ENCODE results near the gene CYB561. TPM values are rescaled to one million over a fixed set of nuclear protein-coding genes. Genes with fewer than 3 reads are reported as not detected.

CYB561 gene
- polyA plus RNA-seq, 3 donors, result 5.2 to 11.8 (median 8.3) TPM

- Histone ChIP-seq H3K36me3 (replicated peaks in 1 of 2; ENCODE audit: control insufficient read depth in 1 of 2, insufficient read depth in 2 of 2, low read length in 2 of 2) (peaks cover 0 to 3% of the 10 kb centered on the region in 2 donors), H4K20me1 (ENCODE audit: insufficient read depth, low read length) (no peaks in the 10 kb centered on the region), H3K9me3 (replicated peaks in 1 of 2; ENCODE audit: control insufficient read depth in 1 of 2, insufficient read depth in 1 of 2, low read length in 2 of 2) (peaks cover 0 to 1% of the 10 kb centered on the region in 2 donors), H3K4me3 (replicated peaks in 1 of 3; ENCODE audit: low read depth in 2 of 3, low read length in 3 of 3) (no peak overlapping the region), H3K27ac (ENCODE audit: low read depth in 1 of 2, low read length in 2 of 2) (no peak overlapping the region), H3K27me3 (ENCODE audit: control insufficient read depth in 2 of 2, insufficient read depth in 2 of 2, low read length in 2 of 2) (no peaks in the 10 kb centered on the region), H3K4me1 (ENCODE audit: control insufficient read depth in 1 of 2, insufficient read depth in 2 of 2, low read length in 2 of 2) (no peaks in the 10 kb centered on the region), H3K9ac (ENCODE audit: insufficient read depth, low read length, poor library complexity, severe bottlenecking) (no peak overlapping the region), H3K79me2 (ENCODE audit: insufficient read depth, low read length) (no peaks in the 10 kb centered on the region), H2AFZ (ENCODE audit: insufficient read depth, low read depth, low read length, poor library complexity, severe bottlenecking) (no peak overlapping the region), H3K4me2 (replicated peaks; ENCODE audit: extremely low read depth, low read length, poor library complexity, severe bottlenecking) (no peak overlapping the region)
- Mint-ChIP-seq H3K36me3 (peaks cover 4 to 5% of the 10 kb centered on the region in 2 donors), H3K9me3 (peaks cover 0 to 1% (median under 1%) of the 10 kb centered on the region in 7 donors), H3K4me3 (no peak overlapping the region), H3K27me3 (ENCODE audit: low read depth in 3 of 3) (no peaks in the 10 kb centered on the region), H3K27ac (no peak overlapping the region), H3K4me1 (no peaks in the 10 kb centered on the region)
- no peak for DNase-seq
- intact Hi-C loops (cut with micrococcal nuclease), result no loop called here
- no peak for TF ChIP-seq CTCF (IDR thresholded peaks at IDR 0.05)
Observed at GRCh38 chr17:63382826-63383225, 63.3 kb downstream of the CYB561 start.

Small RNAs within 50 kb of the gene (small RNA-seq; reads per million reads assigned to genes)
- not detected for gene AC005828.6 (ENCODE audit: insufficient read length, low read depth)

Other genes starting within 250 kb of the CYB561 start
- under 1 TPM in 1 of 3 donors, not detected in 2; 0.55 TPM for gene ACE, start 30.8 kb upstream of the CYB561 start, polyA plus RNA-seq
- gene KCNH6, start 77.1 kb upstream of the CYB561 start, polyA plus RNA-seq, result not detected
- gene DCAF7, start 104.2 kb upstream of the CYB561 start, polyA plus RNA-seq, result 10 to 100 TPM; 41.9 to 89.4 (median 58.1) TPM
- gene TACO1, start 154.6 kb upstream of the CYB561 start, polyA plus RNA-seq, result 10 to 100 TPM in 1 of 3 donors, 1 to 10 TPM in 2; 4.1 to 12.5 (median 9.5) TPM
- 100 to 1,000 TPM in 1 of 3 donors, 10 to 100 TPM in 2; 52.2 to 219 (median 63.6) TPM for gene MAP3K3, start 176.1 kb upstream of the CYB561 start, polyA plus RNA-seq